22Rv1 (cell line): ENCODE measurements around the gene XXYLT1.

Experiments
- ZFX ChIP-seq: fragments of 450-650 bp; IDR thresholded peaks from 2 replicates; pipeline ENCODE4 v1.6.1; 2017; ENCODE audit warnings: antibody characterized with exemption, borderline replicate concordance
- TF ChIP-seq, protein P1 (sequence below): fragments of 450-650 bp; IDR thresholded peaks from 2 replicates; pipeline ENCODE4 v1.5.1; 2017; ENCODE audit warnings: mild to moderate bottlenecking

DNA sequence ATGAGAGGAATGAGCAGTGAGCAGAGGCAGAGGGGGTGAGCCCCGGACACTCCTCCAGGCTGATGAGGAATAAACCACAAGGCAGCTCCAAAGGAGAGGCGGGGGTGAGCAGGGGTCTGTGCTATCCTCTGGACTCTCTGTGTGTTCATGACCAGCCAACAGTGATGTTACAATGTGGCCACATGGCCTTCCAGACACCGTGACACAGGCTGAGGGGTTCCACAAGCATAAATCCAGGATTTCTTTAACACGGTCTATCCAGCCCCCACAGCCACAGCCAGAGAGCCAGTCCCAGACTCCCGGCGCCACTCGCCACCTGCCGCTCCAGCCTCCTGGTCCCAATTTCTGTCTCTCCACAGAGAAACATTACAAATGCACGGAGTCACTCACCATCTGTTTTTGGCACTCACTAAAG lies 24.4 kb downstream of the XXYLT1 start:
- TF ChIP-seq, protein P1, sequence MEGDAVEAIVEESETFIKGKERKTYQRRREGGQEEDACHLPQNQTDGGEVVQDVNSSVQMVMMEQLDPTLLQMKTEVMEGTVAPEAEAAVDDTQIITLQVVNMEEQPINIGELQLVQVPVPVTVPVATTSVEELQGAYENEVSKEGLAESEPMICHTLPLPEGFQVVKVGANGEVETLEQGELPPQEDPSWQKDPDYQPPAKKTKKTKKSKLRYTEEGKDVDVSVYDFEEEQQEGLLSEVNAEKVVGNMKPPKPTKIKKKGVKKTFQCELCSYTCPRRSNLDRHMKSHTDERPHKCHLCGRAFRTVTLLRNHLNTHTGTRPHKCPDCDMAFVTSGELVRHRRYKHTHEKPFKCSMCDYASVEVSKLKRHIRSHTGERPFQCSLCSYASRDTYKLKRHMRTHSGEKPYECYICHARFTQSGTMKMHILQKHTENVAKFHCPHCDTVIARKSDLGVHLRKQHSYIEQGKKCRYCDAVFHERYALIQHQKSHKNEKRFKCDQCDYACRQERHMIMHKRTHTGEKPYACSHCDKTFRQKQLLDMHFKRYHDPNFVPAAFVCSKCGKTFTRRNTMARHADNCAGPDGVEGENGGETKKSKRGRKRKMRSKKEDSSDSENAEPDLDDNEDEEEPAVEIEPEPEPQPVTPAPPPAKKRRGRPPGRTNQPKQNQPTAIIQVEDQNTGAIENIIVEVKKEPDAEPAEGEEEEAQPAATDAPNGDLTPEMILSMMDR, result no peak
- TF ChIP-seq ZFX, result no peak
